HCT116 (cell line): ENCODE data around the gene SEMA5A.

Experiments used
- CTCF ChIP-seq, 3 experiments: fragments of 200-600 bp in 1 of 3; sonication (generic) in 1 of 3; IDR thresholded peaks in 2 of 3; conservative IDR thresholded peaks in 1 of 3; 2 replicates each; pipeline ENCODE4 v1.5.1; 2012 to 2017; ENCODE audit warnings: low read depth in 2 of 3, low read length in 2 of 3, antibody characterized with exemption in 1 of 3, borderline replicate concordance in 1 of 3, control low read depth in 1 of 3, mild to moderate bottlenecking in 1 of 3, mixed read lengths in 1 of 3, mixed run types in 1 of 3, moderate library complexity in 1 of 3; ENCODE audit not compliant: insufficient read depth in 1 of 3
- EZH2 ChIP-seq: fragments of 200-600 bp; sonication (generic); IDR thresholded peaks from 2 replicates; pipeline ENCODE4 v1.6.1; 2017; ENCODE audit warnings: antibody characterized with exemption, mixed run types
- POLR2A ChIP-seq: IDR thresholded peaks from 2 replicates; pipeline ENCODE4 v1.7.0; 2011; ENCODE audit warnings: borderline replicate concordance; ENCODE audit not compliant: insufficient read depth, insufficient read length; ENCODE audit errors: extremely low read depth
- POLR2AphosphoS5 ChIP-seq: IDR thresholded peaks from 2 replicates; pipeline ENCODE4 v1.6.1; 2011; ENCODE audit warnings: mild to moderate bottlenecking, low read depth, low read length, moderate library complexity
- RAD21 ChIP-seq: IDR thresholded peaks from 2 replicates; pipeline ENCODE4 v1.6.1; 2012; ENCODE audit warnings: low read depth, mild to moderate bottlenecking
- REST ChIP-seq: IDR thresholded peaks from 2 replicates; pipeline ENCODE4 v1.6.1; 2012; ENCODE audit warnings: low read depth
- TCF7L2 ChIP-seq: IDR thresholded peaks from 2 replicates; pipeline ENCODE4 v1.7.0; 2011; ENCODE audit warnings: borderline replicate concordance, inconsistent platforms; ENCODE audit not compliant: insufficient read depth, insufficient read length; ENCODE audit errors: extremely low read depth

GRCh38 chr5:9335269-9335668 lies 210.6 kb downstream of the SEMA5A start:
- TF ChIP-seq CTCF (IDR thresholded peaks at IDR 0.05 in 2 of 3, conservative IDR thresholded peaks at IDR 0.05 in 1 of 3; ENCODE audit: borderline replicate concordance in 1 of 3, insufficient read depth in 1 of 3, low read depth in 2 of 3, low read length in 2 of 3) (no peak), TCF7L2 (no peak), POLR2A (no peak), POLR2AphosphoS5 (no peak), RAD21 (no peak), EZH2 (no peak), REST (no peak)
